Gastroesophageal sphincter (tissue), 3 donors: ENCODE measurements around the gene GALNS.

Experiments used
- EP300 ChIP-seq: sonication (generic); formaldehyde crosslinking; IDR thresholded peaks from one replicate; pipeline ENCODE4 v1.6.1; 2017; ENCODE audit warnings: antibody characterized with exemption, mild to moderate bottlenecking
- POLR2A ChIP-seq, 2 donors: fragments of 450-650 bp; IDR thresholded peaks; one replicate each; pipeline ENCODE4 v1.6.1; 2017; ENCODE audit warnings: antibody characterized with exemption in 2 of 2, mild to moderate bottlenecking in 2 of 2, moderate library complexity in 1 of 2
- POLR2AphosphoS5 ChIP-seq: sonication (generic); formaldehyde crosslinking; IDR thresholded peaks from one replicate; pipeline ENCODE4 v1.6.1; 2017; ENCODE audit warnings: antibody characterized with exemption
- TF ChIP-seq, protein P1 (sequence below), 4 experiments: fragments of 200-600 bp in 2 of 4; fragments of 450-650 bp in 2 of 4; sonication (generic) in 1 of 4; IDR thresholded peaks; one replicate each; pipeline ENCODE4 v1.5.1; 2017 to 2019; ENCODE audit warnings: antibody characterized with exemption in 4 of 4, mild to moderate bottlenecking in 2 of 4, moderate library complexity in 2 of 4

DNA sequence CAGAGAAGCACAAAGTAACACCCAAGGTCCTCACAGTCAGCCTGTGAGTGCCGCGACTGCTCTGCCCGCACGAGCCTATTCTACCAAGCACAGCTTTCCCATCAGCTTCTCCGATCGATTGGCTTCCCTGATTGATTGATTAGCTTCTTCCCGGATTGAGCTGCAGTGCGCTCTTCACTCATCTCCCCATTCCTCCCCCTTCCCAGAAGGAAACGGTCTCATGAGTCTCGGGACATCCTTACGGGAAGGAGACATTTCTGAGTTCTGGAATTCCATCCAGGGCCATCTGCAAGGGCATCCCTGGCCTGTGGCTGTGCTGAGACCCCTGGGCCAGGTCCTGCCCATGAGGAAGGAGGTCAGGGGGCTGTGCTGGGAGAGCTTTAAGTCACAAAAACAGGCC, 89.8 kb downstream of the GALNS start:
- TF ChIP-seq, protein P1, sequence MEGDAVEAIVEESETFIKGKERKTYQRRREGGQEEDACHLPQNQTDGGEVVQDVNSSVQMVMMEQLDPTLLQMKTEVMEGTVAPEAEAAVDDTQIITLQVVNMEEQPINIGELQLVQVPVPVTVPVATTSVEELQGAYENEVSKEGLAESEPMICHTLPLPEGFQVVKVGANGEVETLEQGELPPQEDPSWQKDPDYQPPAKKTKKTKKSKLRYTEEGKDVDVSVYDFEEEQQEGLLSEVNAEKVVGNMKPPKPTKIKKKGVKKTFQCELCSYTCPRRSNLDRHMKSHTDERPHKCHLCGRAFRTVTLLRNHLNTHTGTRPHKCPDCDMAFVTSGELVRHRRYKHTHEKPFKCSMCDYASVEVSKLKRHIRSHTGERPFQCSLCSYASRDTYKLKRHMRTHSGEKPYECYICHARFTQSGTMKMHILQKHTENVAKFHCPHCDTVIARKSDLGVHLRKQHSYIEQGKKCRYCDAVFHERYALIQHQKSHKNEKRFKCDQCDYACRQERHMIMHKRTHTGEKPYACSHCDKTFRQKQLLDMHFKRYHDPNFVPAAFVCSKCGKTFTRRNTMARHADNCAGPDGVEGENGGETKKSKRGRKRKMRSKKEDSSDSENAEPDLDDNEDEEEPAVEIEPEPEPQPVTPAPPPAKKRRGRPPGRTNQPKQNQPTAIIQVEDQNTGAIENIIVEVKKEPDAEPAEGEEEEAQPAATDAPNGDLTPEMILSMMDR (IDR thresholded peaks at IDR 0.05) = no peak
- no peak for TF ChIP-seq EP300
- no peak for TF ChIP-seq POLR2AphosphoS5
- no peak for TF ChIP-seq POLR2A (IDR thresholded peaks at IDR 0.05)
